NT2/D1 (cell line): ENCODE data around the gene SYTL4.

Source experiments
- SUZ12 ChIP-seq: IDR thresholded peaks from 2 replicates; pipeline ENCODE4 v1.6.1; 2011; ENCODE audit not compliant: insufficient read length, insufficient read depth; ENCODE audit errors: extremely low read depth
- YY1 ChIP-seq: IDR thresholded peaks from 2 replicates; pipeline ENCODE4 v1.6.1; 2011; ENCODE audit not compliant: insufficient read length, insufficient read depth

DNA sequence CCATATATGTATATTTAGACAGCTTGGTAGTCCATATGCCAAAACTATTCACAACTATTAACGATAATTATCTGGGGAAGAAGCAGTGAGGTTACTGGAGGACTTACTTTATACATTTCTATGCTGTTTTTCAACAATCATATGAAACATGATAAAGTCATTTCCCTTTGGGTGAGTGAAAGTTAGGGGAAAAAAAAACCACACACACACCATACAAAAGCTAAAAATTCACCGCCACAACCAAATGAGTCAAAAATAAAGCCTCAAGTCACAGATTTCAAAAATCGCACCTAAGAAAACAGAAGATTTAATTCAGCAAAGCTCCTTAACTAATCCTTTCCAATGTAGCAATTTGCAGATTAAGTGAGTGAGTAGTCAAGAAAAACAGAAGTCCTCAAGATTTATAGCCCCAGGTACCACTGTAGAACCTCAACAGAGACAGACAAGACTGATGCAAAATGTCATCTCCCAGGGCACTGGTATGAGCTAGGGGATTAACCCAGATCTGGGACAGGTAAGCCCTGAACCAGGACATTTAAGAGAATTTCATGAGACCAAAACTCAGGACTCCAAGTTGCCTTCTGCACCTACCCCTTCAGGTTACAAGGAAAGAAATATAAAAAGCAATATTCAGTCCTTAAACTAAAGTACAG lies 35.1 kb downstream of the SYTL4 start:
- no peak for TF ChIP-seq YY1
- no peak for TF ChIP-seq SUZ12
